SK-N-SH treated with all-trans-retinoic acid at 6 μM for 48 hours (cell line): ENCODE data around the gene GRK3.

Experiments
- ATAC-seq: fragments of 200-7000 bp; cut with Tn5 transposase; 3 replicates; pipeline ENCODE4 v1.9.1; 2020; ENCODE audit warnings: mild to moderate bottlenecking, moderate library complexity
- ARNTL ChIP-seq: fragments of 450-650 bp; formaldehyde crosslinking; IDR thresholded peaks from 2 replicates; pipeline ENCODE4 v1.5.0; 2020; ENCODE audit warnings: low read depth, mild to moderate bottlenecking, moderate library complexity, borderline replicate concordance
- CSDC2 ChIP-seq: fragments of 250-450 bp; sonication (Bioruptor Pico); IDR thresholded peaks from 2 replicates; pipeline ENCODE4 v1.5.0; 2020; ENCODE audit warnings: mild to moderate bottlenecking, moderate library complexity
- CSRNP3 ChIP-seq: fragments of 250-450 bp; sonication (Bioruptor Pico); IDR thresholded peaks from 2 replicates; pipeline ENCODE4 v1.5.1; 2021; ENCODE audit warnings: mild to moderate bottlenecking, moderate library complexity
- GLIS3 ChIP-seq: fragments of 250-450 bp; sonication (Bioruptor Pico); IDR thresholded peaks from 2 replicates; pipeline ENCODE4 v1.5.0; 2020; ENCODE audit warnings: mild to moderate bottlenecking, moderate library complexity
- ISL1 ChIP-seq: fragments of 250-450 bp; sonication (Bioruptor Pico); IDR thresholded peaks from 2 replicates; pipeline ENCODE4 v2.1.2; 2022; ENCODE audit warnings: mild to moderate bottlenecking, moderate library complexity
- PATZ1 ChIP-seq: fragments of 250-450 bp; sonication (Bioruptor Pico); IDR thresholded peaks from 2 replicates; pipeline ENCODE4 v1.8.0; 2020; ENCODE audit warnings: mild to moderate bottlenecking, moderate library complexity, borderline replicate concordance
- RARB ChIP-seq: fragments of 250-450 bp; sonication (Bioruptor Pico); IDR thresholded peaks from 2 replicates; pipeline ENCODE4 v1.8.0; 2021; ENCODE audit warnings: mild to moderate bottlenecking, moderate library complexity
- SNAI2 ChIP-seq: fragments of 250-450 bp; sonication (Bioruptor Pico); IDR thresholded peaks from 2 replicates; pipeline ENCODE4 v1.5.0; 2020; ENCODE audit warnings: mild to moderate bottlenecking, moderate library complexity
- TCF4 ChIP-seq: fragments of 250-450 bp; sonication (Bioruptor Pico); IDR thresholded peaks from 2 replicates; pipeline ENCODE4 v1.8.0; 2021; ENCODE audit warnings: mild to moderate bottlenecking, moderate library complexity, borderline replicate concordance
- TOX ChIP-seq: fragments of 250-450 bp; sonication (Bioruptor Pico); IDR thresholded peaks from 2 replicates; pipeline ENCODE4 v1.8.0; 2021; ENCODE audit warnings: mild to moderate bottlenecking, moderate library complexity, borderline replicate concordance
- TSHZ2 ChIP-seq: fragments of 250-450 bp; sonication (Bioruptor Pico); IDR thresholded peaks from 2 replicates; pipeline ENCODE4 v1.5.0; 2020; ENCODE audit warnings: mild to moderate bottlenecking, moderate library complexity
- ZC3H10 ChIP-seq: fragments of 250-450 bp; sonication (Bioruptor Pico); IDR thresholded peaks from 2 replicates; pipeline ENCODE4 v1.5.1; 2021; ENCODE audit warnings: mild to moderate bottlenecking, moderate library complexity
- ZFP30 ChIP-seq: fragments of 450-650 bp; formaldehyde crosslinking; IDR thresholded peaks from 2 replicates; pipeline ENCODE4 v1.5.0; 2022; ENCODE audit warnings: mild to moderate bottlenecking, moderate library complexity
- ZNF565 ChIP-seq: fragments of 450-650 bp; formaldehyde crosslinking; conservative IDR thresholded peaks from 2 replicates; pipeline ENCODE4 v1.5.0; 2020; ENCODE audit warnings: low read depth, mild to moderate bottlenecking, moderate library complexity
- ZNF70 ChIP-seq: fragments of 450-650 bp; formaldehyde crosslinking; IDR thresholded peaks from 2 replicates; pipeline ENCODE4 v1.5.0; 2020; ENCODE audit warnings: mild to moderate bottlenecking, moderate library complexity
- ZNF8 ChIP-seq: fragments of 450-650 bp; formaldehyde crosslinking; IDR thresholded peaks from 2 replicates; pipeline ENCODE4 v1.5.0; 2020; ENCODE audit warnings: mild to moderate bottlenecking, moderate library complexity
- TF ChIP-seq, protein P1 (sequence below): fragments of 250-450 bp; sonication (Bioruptor Pico); IDR thresholded peaks from 2 replicates; pipeline ENCODE4 v1.8.0; 2021; ENCODE audit warnings: low read depth, mild to moderate bottlenecking, moderate library complexity, borderline replicate concordance

The GRK3 gene

GRCh38 chr22:25751174-25751581 lies 186.7 kb downstream of the GRK3 start:
- TF ChIP-seq ZC3H10 (CRISPR knock-in tag) (no peak), ZNF8 (CRISPR knock-in tag) (no peak), ZNF565 (no peak), TCF4 (no peak), CSDC2 (CRISPR knock-in tag) (no peak), ZNF70 (CRISPR knock-in tag) (no peak), TOX (CRISPR knock-in tag) (no peak), TSHZ2 (CRISPR knock-in tag) (no peak), SNAI2 (no peak), ISL1 (CRISPR knock-in tag) (no peak), CSRNP3 (CRISPR knock-in tag) (no peak), ZFP30 (CRISPR knock-in tag) (no peak), ARNTL (CRISPR knock-in tag) (no peak), RARB (CRISPR knock-in tag) (no peak), GLIS3 (no peak), PATZ1 (no peak)
- TF ChIP-seq, protein P1, sequence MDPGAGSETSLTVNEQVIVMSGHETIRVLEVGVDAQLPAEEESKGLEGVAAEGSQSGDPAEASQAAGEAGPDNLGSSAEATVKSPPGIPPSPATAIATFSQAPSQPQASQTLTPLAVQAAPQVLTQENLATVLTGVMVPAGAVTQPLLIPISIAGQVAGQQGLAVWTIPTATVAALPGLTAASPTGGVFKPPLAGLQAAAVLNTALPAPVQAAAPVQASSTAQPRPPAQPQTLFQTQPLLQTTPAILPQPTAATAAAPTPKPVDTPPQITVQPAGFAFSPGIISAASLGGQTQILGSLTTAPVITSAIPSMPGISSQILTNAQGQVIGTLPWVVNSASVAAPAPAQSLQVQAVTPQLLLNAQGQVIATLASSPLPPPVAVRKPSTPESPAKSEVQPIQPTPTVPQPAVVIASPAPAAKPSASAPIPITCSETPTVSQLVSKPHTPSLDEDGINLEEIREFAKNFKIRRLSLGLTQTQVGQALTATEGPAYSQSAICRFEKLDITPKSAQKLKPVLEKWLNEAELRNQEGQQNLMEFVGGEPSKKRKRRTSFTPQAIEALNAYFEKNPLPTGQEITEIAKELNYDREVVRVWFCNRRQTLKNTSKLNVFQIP, result no peak
- ATAC-seq, result no peak

DNA sequence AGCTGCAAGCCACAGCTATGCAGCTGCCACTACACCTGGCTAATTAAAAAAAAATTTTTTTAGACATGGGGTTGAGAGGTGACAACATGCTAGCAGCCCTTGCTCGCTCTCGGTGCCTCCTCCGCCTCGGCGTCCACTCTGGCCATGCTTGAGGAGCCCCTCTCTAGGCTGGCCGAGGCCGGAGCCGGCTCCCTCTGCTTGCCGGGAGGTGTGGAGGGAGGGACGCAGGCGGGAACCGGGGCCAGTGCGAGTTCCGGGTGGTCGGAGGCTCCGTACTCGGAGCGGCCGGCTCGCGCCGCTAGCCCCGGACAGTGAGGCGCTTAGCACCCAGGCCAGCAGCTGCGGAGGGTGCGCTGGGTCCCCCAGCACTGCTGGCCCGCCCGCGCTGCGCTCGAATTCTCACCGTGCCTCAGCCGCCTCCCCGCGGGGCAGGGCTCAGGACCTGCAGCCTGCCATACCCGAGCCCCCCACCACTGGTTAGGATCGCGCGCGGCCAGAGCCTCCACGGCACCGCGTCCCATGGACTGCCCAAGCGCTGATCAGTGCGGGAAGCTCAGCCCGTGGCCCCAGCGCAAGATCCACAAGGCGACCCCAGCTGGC lies 188.2 kb downstream of the GRK3 start:
- ATAC-seq, result no peak

GRCh38 chr22:25753252-25753651 lies 188.8 kb downstream of the GRK3 start:
- no peak for TF ChIP-seq ZNF70 (CRISPR knock-in tag)
- no peak for ATAC-seq

More for the DNA sequence above, 188.2 kb downstream of the GRK3 start:
- no peak for TF ChIP-seq ZFP30 (CRISPR knock-in tag)

DNA sequence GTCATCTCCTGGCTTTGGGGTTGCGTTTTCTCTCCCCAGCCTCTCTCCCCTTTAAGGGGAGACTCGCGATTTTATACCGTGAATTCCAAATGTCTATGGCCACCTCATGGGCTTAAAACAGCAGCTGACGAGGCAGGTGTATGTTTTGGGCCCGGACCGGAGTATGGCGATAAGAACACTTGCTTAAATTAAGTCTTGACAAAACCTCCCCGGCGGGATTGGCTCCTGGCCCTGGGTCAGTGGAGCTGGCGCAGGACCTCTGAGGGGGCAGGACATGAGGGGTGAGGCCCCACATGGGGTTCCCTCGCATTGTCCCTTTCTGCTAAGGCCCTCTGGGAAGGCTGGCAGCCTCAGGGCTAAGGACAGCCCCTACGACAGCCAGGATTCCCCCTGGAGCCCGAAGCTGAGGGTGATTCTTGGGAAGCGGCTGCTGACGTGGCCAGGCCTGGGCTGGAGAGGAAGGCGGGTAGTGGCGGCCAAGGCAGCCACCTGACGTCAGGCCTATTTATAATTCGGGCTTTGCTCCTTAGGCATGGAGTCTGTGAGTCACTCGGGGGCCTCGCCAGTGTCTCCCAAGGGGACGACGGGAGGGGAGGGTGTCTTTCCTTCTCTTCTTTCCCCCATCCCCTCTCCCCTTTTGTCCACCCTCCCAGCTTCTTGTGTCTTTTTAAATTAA lies 190.2 kb downstream of the GRK3 start:
- ATAC-seq, result peak; percentile 84
- TF ChIP-seq RARB (CRISPR knock-in tag), result no peak

DNA sequence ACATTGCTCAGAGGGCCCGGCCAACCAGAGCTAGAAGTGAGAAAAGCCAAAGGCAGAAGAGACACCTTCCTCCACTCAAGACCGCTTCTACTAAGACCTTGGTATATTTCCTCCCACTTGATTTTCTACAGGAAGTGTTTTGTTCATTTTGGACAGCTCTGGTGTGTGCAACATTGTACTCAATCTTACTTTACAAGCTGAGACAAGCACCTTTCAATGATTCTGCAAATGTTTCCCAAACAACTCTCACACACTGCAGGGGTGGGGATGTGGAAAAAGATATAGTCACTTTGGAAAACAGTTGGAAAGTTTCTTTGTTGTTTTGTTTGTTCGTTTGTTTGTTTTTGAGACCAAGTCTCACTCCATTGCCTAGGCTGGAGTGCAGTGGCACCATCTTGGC lies 193.2 kb downstream of the GRK3 start:
- no peak for TF ChIP-seq TOX (CRISPR knock-in tag)
- no peak for TF ChIP-seq GLIS3
- no peak for TF ChIP-seq ZFP30 (CRISPR knock-in tag)
- no peak for TF ChIP-seq ZNF8 (CRISPR knock-in tag)
- TF ChIP-seq ZNF70 (CRISPR knock-in tag), result no peak
- no peak for ATAC-seq
